ENCODE measurements around the gene SLC4A3. TPM values are rescaled to one million over a fixed set of nuclear protein-coding genes. Genes with fewer than 3 reads are reported as not detected.

SLC4A3 gene
- total and polyA plus RNA-seq, 10 donors, result 0.71 to 9.2 (median 3.0) TPM

DNA sequence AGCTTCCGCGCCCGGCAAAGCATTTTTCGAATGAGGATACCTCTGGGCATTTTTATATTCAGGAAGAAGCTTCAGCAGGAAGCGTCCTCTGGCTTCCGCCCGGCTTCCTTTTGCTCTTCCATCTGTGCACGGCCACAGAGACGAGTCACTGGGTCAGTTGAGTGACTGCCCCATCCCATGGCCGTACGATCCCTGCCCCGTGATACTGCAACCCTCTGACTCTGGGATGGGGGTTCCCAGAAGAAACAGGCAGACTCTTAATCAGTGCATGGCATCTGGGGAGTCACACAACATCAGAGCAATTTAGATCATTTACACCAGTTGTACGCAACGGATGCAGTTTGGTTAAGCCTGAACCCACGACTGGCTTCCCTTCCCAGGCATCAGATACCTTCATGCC is 40.9 kb downstream of the SLC4A3 start:
- intact Hi-C loops (cut with DNase I; ENCODE audit: low total_unique reads), result no loop called here
- H3K27me3 ChIP-seq (replicated peaks in 1 of 7), result peaks cover 0 to 37% (median 0%) of the 10 kb centered on the region in 7 donors
- TF ChIP-seq POLR2A (IDR thresholded peaks at IDR 0.05) (no peak), CTCF (IDR thresholded peaks at IDR 0.05 in 8 of 11, conservative IDR thresholded peaks at IDR 0.05 in 3 of 11) (no peak), POLR2AphosphoS5 (IDR thresholded peaks at IDR 0.05) (no peak)
- no peaks in the 10 kb centered on the region for H3K9me3 ChIP-seq
- WGBS, 5 donors, result 75 to 83% (median 78%) methylated on average over 15 of the region's 15 CpGs
- no peak overlapping the region for H3K27ac ChIP-seq
- DNase-seq, result no peak
- no peaks in the 10 kb centered on the region for H3K36me3 ChIP-seq
- H3K4me3 ChIP-seq, result no peak overlapping the region
- no peaks in the 10 kb centered on the region for H3K4me1 ChIP-seq

- 74 to 83% (median 78%) methylated on average over 6 of the region's 6 CpGs for WGBS, 5 donors
- no peak for TF ChIP-seq CTCF (IDR thresholded peaks at IDR 0.05 in 8 of 11, conservative IDR thresholded peaks at IDR 0.05 in 3 of 11)
- TF ChIP-seq POLR2AphosphoS5 (IDR thresholded peaks at IDR 0.05), result no peak
- TF ChIP-seq POLR2A (IDR thresholded peaks at IDR 0.05), result no peak
- intact Hi-C loops (cut with DNase I; ENCODE audit: low total_unique reads), result no loop called here
- Histone ChIP-seq H3K9me3 (no peaks in the 10 kb centered on the region), H3K27ac (no peak overlapping the region), H3K4me3 (no peak overlapping the region), H3K36me3 (no peaks in the 10 kb centered on the region), H3K27me3 (replicated peaks in 1 of 7) (peaks cover 0 to 49% (median 0%) of the 10 kb centered on the region in 7 donors), H3K4me1 (no peaks in the 10 kb centered on the region)
- DNase-seq, result no peak
These were observed 43.0 kb downstream of the SLC4A3 start for GRCh38 chr2:219670386-219670785.

GRCh38 chr2:219671279-219671678 is 43.8 kb downstream of the SLC4A3 start:
- H3K4me1 ChIP-seq, result no peaks in the 10 kb centered on the region
- intact Hi-C loops (cut with DNase I; ENCODE audit: low total_unique reads), result no loop called here
- H3K36me3 ChIP-seq, result no peaks in the 10 kb centered on the region
- no peak overlapping the region for H3K27ac ChIP-seq
- no peak for TF ChIP-seq CTCF (IDR thresholded peaks at IDR 0.05 in 8 of 11, conservative IDR thresholded peaks at IDR 0.05 in 3 of 11)
- no peak for TF ChIP-seq POLR2AphosphoS5 (IDR thresholded peaks at IDR 0.05)
- no peak for TF ChIP-seq POLR2A (IDR thresholded peaks at IDR 0.05)
- WGBS, 5 donors, result 66 to 74% (median 69%) methylated on average over 5 of the region's 5 CpGs
- peaks cover 0 to 51% (median 0%) of the 10 kb centered on the region in 7 donors for H3K27me3 ChIP-seq (replicated peaks in 1 of 7)
- DNase-seq, result no peak
- no peak overlapping the region for H3K4me3 ChIP-seq
- H3K9me3 ChIP-seq, result no peaks in the 10 kb centered on the region

- TF ChIP-seq CTCF (IDR thresholded peaks at IDR 0.05 in 8 of 11, conservative IDR thresholded peaks at IDR 0.05 in 3 of 11) (no peak), POLR2A (IDR thresholded peaks at IDR 0.05) (no peak), POLR2AphosphoS5 (IDR thresholded peaks at IDR 0.05) (no peak)
- Histone ChIP-seq H3K9me3 (no peaks in the 10 kb centered on the region), H3K36me3 (no peaks in the 10 kb centered on the region), H3K4me3 (no peak overlapping the region), H3K27me3 (replicated peaks in 1 of 7) (peaks cover 0 to 54% (median 0%) of the 10 kb centered on the region in 7 donors), H3K27ac (no peak overlapping the region), H3K4me1 (no peaks in the 10 kb centered on the region)
- intact Hi-C loops (cut with DNase I; ENCODE audit: low total_unique reads), result no loop called here
- 80 to 93% (median 86%) methylated on average over 3 of the region's 3 CpGs for WGBS, 5 donors
- DNase-seq, result no peak
These were observed 45.0 kb downstream of the SLC4A3 start for GRCh38 chr2:219672406-219672805.

All from spleen (tissue), 11 donors.